Activated CD8-positive, alpha-beta memory T cell treated with anti-CD3 and anti-CD28 coated beads for 48 hours (primary cell): Measurements from ENCODE around the gene OR4K15.
"Not testable (repeated sequence)": the region's sequence is repeated elsewhere in the genome, so short reads cannot be mapped to it uniquely, and the experiment has no call there.

Source experiments
- DNase-seq, 3 experiments: peaks; one replicate each; pipeline ENCODE4 v3.0.0-alpha.2; 2020; ENCODE audit warnings: low read depth in 2 of 3, low spot score in 2 of 3

OR4K15 gene, protein sequence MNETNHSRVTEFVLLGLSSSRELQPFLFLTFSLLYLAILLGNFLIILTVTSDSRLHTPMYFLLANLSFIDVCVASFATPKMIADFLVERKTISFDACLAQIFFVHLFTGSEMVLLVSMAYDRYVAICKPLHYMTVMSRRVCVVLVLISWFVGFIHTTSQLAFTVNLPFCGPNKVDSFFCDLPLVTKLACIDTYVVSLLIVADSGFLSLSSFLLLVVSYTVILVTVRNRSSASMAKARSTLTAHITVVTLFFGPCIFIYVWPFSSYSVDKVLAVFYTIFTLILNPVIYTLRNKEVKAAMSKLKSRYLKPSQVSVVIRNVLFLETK

DNA sequence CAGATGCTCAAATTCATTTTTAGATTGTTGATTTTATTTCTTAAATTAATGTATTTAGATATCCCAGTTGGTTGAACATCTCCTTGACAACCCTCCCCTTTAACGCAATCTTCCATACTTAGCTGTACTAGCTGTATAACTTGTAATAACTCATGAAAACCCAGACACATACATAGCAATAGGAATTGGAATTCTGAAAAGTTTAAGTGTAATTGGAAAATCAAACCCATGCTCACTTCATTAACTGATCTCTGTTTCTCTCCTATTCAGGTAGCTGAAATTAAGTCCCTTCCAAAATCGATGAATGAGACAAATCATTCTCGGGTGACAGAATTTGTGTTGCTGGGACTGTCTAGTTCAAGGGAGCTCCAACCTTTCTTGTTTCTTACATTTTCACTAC is at the start of gene OR4K15:
Gene OR4K15 (plus strand): TSS at position 301 of the 400 bp plus-strand sequence. CDS start 0 bp downstream, at position 301.
- DNase-seq, result no peak

DNA sequence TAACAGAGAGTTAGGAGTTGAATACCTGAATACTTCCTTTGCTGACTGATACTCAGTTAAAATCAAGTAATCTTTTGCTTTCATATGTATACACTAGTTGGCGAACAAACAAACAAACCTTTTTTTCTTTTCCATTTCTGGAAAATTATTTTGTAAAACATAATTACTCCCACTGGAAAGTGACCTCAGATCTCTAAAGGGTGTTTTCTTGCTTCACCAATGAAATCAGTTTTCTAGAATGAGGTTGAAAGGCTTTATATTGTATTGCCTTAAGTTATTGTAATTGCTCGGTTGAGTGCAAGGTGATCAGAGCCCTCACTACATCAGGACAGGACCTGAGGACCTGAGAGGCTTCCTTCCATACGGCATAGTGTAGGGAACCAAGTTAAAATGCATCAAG is 44.8 kb upstream of the OR4K15 start, which contains the start of gene OR4K1:
Gene OR4K1 (plus strand): TSS at position 301 of the 400 bp plus-strand sequence. CDS start 4,750 bp downstream, outside the sequence.
- DNase-seq, result no peak

DNA sequence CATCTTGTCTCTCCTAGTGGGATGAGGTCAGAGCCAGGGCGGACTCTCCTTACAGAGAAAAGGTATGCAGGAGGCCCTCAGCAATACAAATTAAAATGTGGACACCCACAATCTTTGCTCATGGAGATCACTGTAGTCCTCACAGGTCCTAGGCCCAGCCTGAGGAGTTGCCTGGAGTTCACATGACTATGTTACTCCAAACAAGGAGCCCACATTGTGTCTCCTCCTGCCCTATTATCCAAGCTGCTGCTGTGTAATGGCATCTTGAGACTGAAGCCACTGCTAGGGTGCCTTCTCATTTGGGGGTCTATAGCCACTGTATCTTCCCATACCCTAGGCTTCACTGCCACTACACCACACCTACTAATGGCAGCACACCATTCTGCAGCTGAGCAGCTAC is 33.7 kb upstream of the OR4K15 start:
- no peak for DNase-seq

GRCh38 chr14:19947413-19948090 is 27.8 kb upstream of the OR4K15 start:
- DNase-seq, result no peak

- no peak for DNase-seq
These were observed 26.2 kb upstream of the OR4K15 start for GRCh38 chr14:19949218-19949617.

- DNase-seq, result not testable (repeated sequence)
These were observed 5.7 kb upstream of the OR4K15 start for GRCh38 chr14:19969735-19970134.

- no peak for DNase-seq
These were observed 547 bp upstream of the OR4K15 start for GRCh38 chr14:19974844-19975243.

GRCh38 chr14:19993438-19993837 is 18.0 kb downstream of the OR4K15 start:
- no peak for DNase-seq

- DNase-seq, result no peak
These were observed 26.5 kb downstream of the OR4K15 start, which contains the start of gene OR4Q2 for GRCh38 chr14:20001863-20002262. Gene OR4Q2, plus strand, starts transcription at chr14:20002163.

- DNase-seq, result no peak
These were observed 26.9 kb downstream of the OR4K15 start for GRCh38 chr14:20002319-20002718.

- DNase-seq, result no peak
These were observed 32.8 kb downstream of the OR4K15 start for GRCh38 chr14:20008156-20008555.

- DNase-seq, result no peak
These were observed 44.0 kb downstream of the OR4K15 start, which contains the start of gene OR4K14 for GRCh38 chr14:20019257-20019865. Gene OR4K14, minus strand, starts transcription at chr14:20019307. Its CDS starts 4,114 bp downstream, at chr14:20015193.
